Measurements from ENCODE around the gene ANAPC2.

ANAPC2 gene

DNA sequence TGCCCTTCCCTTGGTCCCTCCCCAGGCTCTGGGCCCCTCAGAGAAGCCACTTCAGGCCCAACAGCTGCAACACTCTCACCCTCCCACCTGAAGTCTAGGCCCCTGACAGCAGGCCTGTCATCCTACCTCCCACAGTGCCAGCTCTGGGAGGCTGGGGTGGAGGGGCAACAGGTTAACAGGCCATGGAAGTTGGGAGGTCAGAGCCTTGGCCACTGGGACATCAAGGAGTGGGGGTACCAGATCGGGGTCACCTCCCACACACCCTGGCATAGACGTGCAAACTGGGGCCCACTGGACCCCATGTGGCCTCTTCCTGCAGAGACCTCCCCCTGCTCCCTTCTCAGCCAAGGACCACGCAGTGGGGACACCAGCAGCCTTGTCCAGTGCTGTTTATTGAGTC, 2.9 kb upstream of the ANAPC2 start:
- no peak for DNase-seq

GRCh38 chr9:137190315-137190856, 2.0 kb upstream of the ANAPC2 start:
- no peak for DNase-seq

- DNase-seq = no peak
Observed at GRCh38 chr9:137189297-137190295, 1.2 kb upstream of the ANAPC2 start.

DNA sequence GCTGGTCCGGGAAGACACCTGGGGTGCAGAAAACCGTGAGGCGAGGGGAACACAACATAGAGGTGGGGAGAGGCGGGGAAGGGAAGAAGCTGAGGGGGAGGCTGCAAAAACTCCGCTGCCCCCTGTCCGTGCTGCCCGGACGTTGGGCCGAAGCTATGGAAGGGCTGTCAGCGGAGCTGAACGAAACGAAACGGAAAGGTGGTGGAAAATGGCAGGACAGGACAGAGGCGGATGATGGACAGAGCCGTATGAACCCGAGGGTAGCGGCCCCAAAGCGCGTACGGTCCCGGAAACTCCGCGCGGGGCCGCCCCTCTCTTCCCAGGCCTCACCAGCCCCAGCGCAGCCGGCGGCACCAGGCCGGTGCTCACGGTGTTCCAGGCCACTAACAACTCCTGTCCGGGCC, 272 bp downstream of the ANAPC2 start:
- no peak for DNase-seq

DNA sequence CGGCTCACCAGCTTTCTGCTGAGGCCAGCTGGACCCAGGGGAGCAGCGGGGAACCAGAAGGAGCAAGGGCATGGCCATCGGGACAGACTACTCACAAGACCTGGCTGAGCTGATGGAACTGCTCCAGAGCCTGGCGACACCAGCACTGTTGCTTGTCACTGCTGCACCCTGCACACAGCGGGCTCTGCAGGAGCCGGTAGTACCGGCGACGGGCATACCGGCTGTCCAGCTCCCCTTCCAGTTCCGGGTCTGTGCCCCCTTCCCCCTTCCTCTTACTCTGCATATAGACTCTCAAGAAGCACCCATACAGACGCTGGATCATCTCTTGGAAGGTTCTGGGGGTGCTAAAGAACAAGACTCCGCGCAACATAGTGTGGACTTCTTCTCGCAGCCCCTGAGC, 974 bp downstream of the ANAPC2 start:
- DNase-seq = no peak

- DNase-seq = no peak
Observed at GRCh38 chr9:137186385-137186784, 2.0 kb downstream of the ANAPC2 start.

GRCh38 chr9:137185921-137186320, 2.4 kb downstream of the ANAPC2 start:
- DNase-seq = no peak

GRCh38 chr9:137184881-137185660, 3.3 kb downstream of the ANAPC2 start:
- DNase-seq = no peak

DNA sequence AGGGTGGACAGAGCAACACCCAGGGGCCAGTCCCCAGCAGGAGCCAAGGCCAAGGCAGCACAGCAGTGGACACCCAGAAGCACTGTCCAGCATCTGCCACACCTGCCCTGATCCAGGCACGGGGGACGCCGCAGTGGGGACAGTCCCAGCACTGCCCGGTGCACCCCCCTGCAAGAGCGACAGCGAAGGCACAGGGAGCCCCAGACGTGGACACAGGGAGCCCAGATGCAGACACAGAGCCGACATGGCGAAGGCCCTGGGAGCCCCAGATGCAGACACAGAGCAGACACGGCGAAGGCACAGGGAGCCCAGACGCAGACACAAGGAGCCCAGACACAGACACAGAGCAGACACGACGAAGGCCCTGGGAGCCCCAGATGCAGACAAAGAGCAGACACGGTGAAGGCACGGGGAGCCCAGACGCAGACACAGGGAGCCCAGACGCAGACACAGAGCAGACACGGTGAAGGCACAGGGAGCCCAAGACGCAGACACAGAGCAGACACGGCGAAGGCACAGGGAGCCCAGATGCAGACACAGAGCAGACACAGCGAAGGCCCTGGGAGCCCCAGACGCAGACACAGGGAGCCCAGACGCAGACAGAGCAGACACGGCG, 4.3 kb downstream of the ANAPC2 start:
- no peak for DNase-seq

DNA sequence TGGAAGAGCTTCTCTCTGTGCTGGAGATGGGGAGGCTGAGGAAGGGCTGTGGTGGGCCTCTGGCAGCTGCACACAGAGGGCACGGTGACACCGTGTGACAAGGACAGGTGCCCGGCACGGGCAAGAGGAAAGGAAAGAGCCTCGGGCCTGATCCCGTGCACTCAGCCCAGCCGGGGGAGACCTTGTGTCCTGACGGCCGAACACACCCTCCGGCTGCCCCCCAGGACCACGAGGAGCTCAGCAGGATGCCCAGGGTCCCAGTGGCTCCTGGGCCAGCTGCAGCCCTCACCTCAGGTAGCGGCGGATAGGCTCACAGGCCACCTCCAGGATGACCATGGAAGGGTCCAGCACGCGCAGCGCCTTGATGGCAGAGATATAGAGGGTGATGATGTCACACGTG, 5.5 kb downstream of the ANAPC2 start:
- no peak for DNase-seq

DNA sequence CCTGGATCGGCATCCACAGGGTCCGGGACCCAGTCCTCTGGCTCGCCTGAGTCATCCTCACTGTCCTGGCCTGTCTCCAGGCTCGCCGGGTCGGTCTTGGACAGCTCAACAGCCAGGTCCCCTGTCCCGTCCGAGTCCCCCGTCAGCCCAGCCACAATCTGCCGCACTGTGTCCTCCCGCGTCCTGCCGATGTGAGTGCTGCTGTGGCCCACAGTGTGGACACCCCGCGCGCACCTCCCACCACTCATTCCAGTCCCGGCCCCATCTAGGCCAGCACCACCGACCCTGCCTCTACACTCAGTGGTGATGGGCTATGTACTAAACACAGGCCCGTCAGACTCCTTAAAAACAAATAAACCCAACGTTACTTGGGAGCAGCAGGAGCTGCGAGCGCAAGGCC, 6.7 kb downstream of the ANAPC2 start:
- DNase-seq = no peak

GRCh38 chr9:137180491-137180890, 7.9 kb downstream of the ANAPC2 start:
- DNase-seq = no peak

GRCh38 chr9:137179761-137180160, 8.6 kb downstream of the ANAPC2 start:
- no peak for DNase-seq

DNA sequence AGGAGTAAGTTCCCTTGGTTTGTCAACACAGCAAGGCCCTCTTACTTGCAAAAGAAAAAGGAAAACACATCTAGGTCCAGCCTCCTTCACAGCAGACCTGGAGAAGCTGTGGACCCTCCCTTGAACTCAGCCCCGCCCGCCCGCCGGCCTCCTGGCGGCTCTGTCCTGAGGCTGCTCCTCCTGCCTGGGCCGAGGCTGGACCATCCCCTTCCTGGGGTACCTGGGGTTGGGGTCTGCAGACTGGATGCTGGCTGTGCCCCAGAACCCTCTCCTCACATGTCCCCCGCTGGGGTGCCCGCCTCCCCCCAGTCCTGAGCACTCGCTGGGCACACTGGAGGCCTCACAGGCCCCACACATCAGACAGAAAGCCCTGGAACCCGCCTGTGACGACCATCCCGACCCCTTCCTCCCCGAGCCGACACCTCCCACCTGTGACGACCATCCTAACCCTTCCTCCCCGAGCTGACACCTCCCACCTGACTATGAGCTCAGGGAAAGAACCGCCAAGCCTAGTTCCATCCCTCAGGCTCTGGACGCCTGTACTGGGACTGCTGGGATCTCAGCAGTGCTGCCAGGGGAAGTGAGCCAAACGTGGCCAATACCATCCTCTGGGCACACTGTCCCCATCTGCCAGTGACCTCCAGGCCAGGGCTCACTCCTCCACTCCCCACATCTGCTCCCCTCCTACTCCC, 9.3 kb downstream of the ANAPC2 start:
- no peak for DNase-seq

DNA sequence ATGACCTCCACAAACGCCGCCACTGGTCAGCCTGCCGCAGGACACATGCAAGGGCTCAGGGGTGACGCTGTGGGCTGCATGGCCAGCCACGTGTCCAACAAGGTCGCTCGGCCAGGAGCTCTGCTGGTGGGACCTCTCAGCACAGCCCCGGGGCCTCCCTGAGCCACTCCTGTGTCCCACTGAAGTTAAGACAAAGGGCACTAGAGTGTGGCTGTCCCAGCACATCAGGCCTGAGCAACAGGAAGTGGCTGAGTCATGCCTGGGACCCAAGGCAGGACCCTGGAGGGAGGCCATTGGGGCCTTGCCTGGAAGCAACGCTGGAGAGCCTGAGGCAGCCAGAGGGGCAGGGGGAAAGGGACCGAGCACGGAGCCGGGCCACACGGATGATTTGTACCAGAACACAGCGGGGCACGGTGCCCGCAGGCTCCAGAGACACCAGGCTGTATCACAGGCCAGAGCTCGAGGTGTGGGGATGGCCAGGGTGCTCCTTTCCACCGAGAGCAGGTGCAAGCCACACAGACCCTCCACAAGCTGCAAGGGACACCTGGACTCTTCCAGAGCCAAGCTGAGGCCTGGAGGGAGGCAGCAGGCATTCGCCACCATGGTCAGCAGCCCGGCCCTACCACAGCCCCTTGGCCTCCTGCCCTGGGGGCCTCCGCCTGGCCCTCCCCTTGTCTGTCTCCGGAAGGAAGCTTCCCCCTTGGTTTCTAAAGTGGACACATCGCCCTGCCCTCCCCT, 10.0 kb downstream of the ANAPC2 start:
- DNase-seq = no peak

GRCh38 chr9:137176302-137177182, 11.8 kb downstream of the ANAPC2 start:
- DNase-seq = no peak

GRCh38 chr9:137175345-137175961, 12.9 kb downstream of the ANAPC2 start:
- DNase-seq = no peak

- DNase-seq = no peak
Observed at GRCh38 chr9:137174722-137175293, 13.6 kb downstream of the ANAPC2 start.

GRCh38 chr9:137173796-137174664, 14.3 kb downstream of the ANAPC2 start:
- no peak for DNase-seq

All from femur (tissue), 1 donor.